HFF-Myc (cell line): ENCODE results near the gene GRAMD1A.
"Not testable (repeated sequence)": the region's sequence is repeated elsewhere in the genome, so short reads cannot be mapped to it uniquely, and the experiment has no call there.

ENCODE experiments used
- DNase-seq: peaks from one replicate; pipeline ENCODE4 v3.0.0-alpha.2; 2011; ENCODE audit warnings: low read depth; ENCODE audit errors: extremely low read depth
- H3K4me3 ChIP-seq: replicated peaks from 2 replicates; pipeline ENCODE4 v1.5.1; 2011; ENCODE audit warnings: low read depth, mild to moderate bottlenecking, control low read depth, low read length
- CTCF ChIP-seq: IDR thresholded peaks from 2 replicates; pipeline ENCODE4 v1.5.1; 2012; ENCODE audit warnings: mild to moderate bottlenecking, low read depth, low read length, control low read depth; ENCODE audit errors: missing control alignments

Gene GRAMD1A

GRCh38 chr19:34998777-34999497 is 1.2 kb upstream of the GRAMD1A start:
- peak overlapping the region; percentile 86 for H3K4me3 ChIP-seq
- no peak for TF ChIP-seq CTCF
- no peak for DNase-seq

DNA sequence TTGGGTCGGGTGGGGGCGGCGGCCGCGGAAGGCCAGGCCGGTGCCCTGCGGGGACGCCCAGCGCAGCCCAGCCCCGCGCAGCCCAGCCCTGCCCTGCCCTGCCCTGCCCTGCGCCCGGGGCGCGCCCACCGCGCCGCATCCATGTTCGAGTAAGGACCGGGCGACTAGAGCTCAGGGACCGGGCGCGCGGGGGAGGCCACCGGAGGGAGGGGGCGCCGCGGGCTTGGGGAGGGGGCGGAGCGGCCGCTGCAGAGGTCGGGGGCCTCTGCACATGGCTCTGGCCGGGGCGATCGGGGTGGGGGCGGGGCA is 169 bp downstream of the GRAMD1A start:
- TF ChIP-seq CTCF: no peak
- no peak for DNase-seq
- peak overlapping the region; percentile 86 for H3K4me3 ChIP-seq

DNA sequence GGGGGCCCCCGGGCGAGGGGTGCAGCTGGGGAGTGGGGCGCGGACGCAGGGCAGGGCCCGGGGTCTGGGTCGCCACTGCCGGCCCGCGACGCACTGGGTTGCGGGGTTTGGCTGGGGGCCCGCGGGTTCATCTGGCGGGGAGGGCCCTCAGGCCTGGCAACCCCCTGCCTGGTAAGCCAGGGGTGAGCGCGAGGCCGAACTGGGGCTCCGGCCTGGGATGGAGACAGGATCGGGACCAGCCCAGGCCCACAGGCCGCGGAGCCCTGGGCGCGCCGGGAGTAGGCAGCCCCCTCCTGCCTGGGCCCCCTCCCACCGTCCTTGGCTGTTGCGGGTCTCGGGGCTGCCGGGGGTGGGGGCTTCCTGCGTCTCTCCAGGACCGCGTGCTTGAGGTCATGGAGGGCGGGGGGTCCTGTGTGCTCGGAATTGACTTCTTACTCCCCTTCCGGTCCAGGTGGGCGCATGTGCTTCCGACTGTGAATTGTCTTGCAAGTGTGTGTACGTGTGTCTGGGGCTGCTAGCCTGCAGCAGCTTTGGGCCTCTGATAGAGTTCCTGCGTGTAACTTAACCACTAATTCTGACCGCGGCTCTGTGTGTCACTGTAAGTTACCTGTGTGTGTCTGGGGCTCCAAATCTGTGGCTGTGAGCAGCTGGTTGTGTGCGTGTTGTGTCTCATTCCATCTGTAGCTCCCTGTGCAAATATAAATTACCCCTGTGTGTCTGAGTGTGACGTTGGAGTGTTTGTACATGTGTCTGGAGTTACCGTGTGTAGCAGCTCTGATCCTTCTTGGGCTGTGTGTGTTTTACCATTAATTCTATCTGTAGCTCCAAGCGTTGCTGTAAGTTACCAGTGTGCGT is 751 bp downstream of the GRAMD1A start:
- DNase-seq: no peak
- TF ChIP-seq CTCF: no peak
- peak overlapping the region; percentile 86 for H3K4me3 ChIP-seq

DNA sequence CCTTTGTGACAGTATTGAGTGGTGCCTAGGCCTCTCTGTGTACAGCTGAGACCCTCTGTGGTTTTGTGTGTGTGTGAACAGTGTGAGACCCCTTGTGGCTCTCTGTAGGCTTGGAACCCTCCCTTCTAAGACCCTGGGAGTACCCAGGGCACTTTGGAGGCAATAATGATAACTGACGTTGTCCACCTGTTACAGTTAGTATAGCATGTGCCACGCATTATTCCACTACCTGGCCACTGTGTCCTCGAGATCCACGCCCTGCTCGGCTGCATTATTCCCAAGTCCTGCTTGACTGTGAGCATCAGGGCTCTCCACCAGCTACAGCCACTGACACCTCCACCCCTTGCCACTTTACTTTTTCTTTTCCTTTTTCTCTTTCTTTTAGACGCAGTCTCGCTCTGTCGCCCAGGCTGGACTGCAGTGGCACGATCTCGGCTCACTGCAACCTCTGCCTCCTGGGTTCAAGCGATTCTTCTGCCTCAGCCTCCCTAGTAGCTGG is 2.0 kb downstream of the GRAMD1A start:
- no peak for TF ChIP-seq CTCF

GRCh38 chr19:35004517-35005255 is 4.6 kb downstream of the GRAMD1A start:
- no peak for TF ChIP-seq CTCF
- no peak for DNase-seq
- no peak overlapping the region for H3K4me3 ChIP-seq

More for the DNA sequence above, 2.0 kb downstream of the GRAMD1A start:
- no peak for DNase-seq
- peak overlapping the region; percentile 86 for H3K4me3 ChIP-seq

- H3K4me3 ChIP-seq: no peak overlapping the region
- no peak for DNase-seq
- TF ChIP-seq CTCF: no peak
These were observed 5.3 kb downstream of the GRAMD1A start for GRCh38 chr19:35005256-35005977.

- not testable (repeated sequence) for DNase-seq, H3K4me3 ChIP-seq
These were observed 5.9 kb downstream of the GRAMD1A start for GRCh38 chr19:35006007-35006341.
